Measurements from ENCODE around the gene ZNRF2. TPM values are rescaled to one million over a fixed set of nuclear protein-coding genes. Genes with fewer than 3 reads are reported as not detected.

ZNRF2 gene
- 10 to 100 TPM in 10 of 12 donors, 1 to 10 TPM in 1, not detected in 1; 9.0 to 14.8 (median 11.4) TPM for polyA plus RNA-seq (ENCODE audit: insufficient read length in 12 of 12)
- long read RNA-seq, donor 1, transcript ZNRF2-201 (5 exons, 3,460 nt), result major isoform, 12 of 19 reads
- long read RNA-seq, donor 1, partial matches to known transcripts, result 7 of 19 reads
- long read RNA-seq, donor 1, other reads (novel, unspliced or antisense), result 0 of 19 reads
- long read RNA-seq, donor 2, transcript ZNRF2-201 (5 exons, 3,460 nt), result major isoform, 6 of 12 reads
- long read RNA-seq, donor 2, partial matches to known transcripts, result 0 of 12 reads
- long read RNA-seq, donor 2, other reads (novel, unspliced or antisense), result 6 of 12 reads
- long read RNA-seq, donor 3, partial matches to known transcripts, result 6 of 9 reads
- long read RNA-seq, donor 3, other reads (novel, unspliced or antisense), result 0 of 9 reads
- long read RNA-seq, donor 4, transcript ZNRF2-201 (5 exons, 3,460 nt), result major isoform, 6 of 6 reads
- long read RNA-seq, donor 4, partial matches to known transcripts, result 0 of 6 reads
- long read RNA-seq, donor 4, other reads (novel, unspliced or antisense), result 0 of 6 reads
- long read RNA-seq, donor 5, transcript ZNRF2-201 (5 exons, 3,460 nt), result major isoform, 6 of 19 reads
- long read RNA-seq, donor 5, partial matches to known transcripts, result 7 of 19 reads
- long read RNA-seq, donor 5, other reads (novel, unspliced or antisense), result 6 of 19 reads
- long read RNA-seq, donor 6, partial matches to known transcripts, result 0 of 2 reads
- long read RNA-seq, donor 6, other reads (novel, unspliced or antisense), result 0 of 2 reads
- long read RNA-seq, donor 7, partial matches to known transcripts, result 0 of 3 reads
- long read RNA-seq, donor 7, other reads (novel, unspliced or antisense), result 0 of 3 reads
- long read RNA-seq, donor 8, partial matches to known transcripts, result 8 of 17 reads
- long read RNA-seq, donor 8, other reads (novel, unspliced or antisense), result 5 of 17 reads
- long read RNA-seq, donor 9, partial matches to known transcripts, result 7 of 10 reads
- long read RNA-seq, donor 9, other reads (novel, unspliced or antisense), result 0 of 10 reads
- long read RNA-seq, donor 10, transcript ZNRF2-201 (5 exons, 3,460 nt), result major isoform, 10 of 15 reads
- long read RNA-seq, donor 10, partial matches to known transcripts, result 5 of 15 reads
- long read RNA-seq, donor 10, other reads (novel, unspliced or antisense), result 0 of 15 reads
- long read RNA-seq, donor 11, partial matches to known transcripts, result 8 of 11 reads
- long read RNA-seq, donor 11, other reads (novel, unspliced or antisense), result 0 of 11 reads

DNA sequence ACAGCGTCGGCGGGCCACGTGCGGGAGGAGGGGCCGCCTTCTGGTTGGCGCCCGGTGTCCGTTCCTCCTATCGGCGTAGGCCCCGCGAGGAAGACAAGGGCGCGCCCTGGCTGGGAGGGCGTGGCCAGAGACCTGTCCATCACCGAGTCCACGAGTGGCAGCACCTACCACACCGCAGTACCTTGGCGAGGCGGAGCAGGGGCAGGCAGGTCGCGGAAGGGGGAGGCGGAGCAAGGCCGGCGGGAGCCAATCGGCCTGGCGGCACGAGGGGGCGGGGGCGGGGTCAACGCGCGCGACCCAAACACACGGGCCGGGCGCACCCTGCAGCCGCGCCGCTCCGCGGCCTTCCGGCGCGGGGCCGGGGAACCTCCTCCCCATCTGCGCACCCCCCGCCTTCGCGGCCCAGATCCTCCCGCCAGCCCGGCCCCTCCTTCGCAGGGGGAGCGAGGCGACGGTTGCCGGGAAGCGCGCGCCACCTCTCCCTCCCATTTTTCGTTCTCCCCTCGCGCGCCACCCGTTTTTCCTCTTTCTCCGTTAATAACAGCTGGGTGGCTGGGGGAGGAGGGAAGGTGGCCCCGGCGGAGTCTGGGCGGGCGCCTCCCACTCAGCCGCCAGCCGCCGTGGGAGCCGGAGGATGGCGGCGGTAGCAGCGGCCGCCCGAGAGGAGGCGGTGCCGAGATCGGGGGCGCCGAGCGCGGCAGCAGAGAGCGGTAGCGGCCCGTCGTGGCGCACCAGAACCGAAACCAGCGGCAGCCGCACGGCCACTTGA, at the start of gene ZNRF2:
ZNRF2 (plus strand) TSS at position 300 of the 769 bp plus-strand sequence. CDS start 761 bp downstream, outside the sequence.
- DNase-seq, result peak; percentile 94

DNA sequence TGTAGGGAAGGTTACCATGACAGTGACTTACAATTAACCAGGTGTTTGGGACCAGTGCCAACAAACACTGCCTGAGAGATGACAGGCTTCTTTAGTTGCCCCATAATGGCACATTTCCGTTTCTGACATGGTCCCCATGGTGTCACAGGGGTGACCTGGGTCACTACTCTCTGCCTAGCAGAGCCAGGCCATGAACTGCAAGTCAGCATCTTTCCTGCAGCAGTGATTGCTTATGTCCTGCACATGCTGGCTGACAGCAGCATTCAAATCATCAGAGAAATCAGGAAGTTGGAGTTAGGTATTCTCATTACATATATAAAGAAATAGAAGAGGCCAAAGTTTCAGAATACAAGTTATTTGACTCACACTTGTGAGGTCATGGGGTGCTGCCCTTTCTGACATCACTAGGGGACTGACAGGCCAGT, 47.1 kb upstream of the ZNRF2 start:
- no peak for DNase-seq

DNA sequence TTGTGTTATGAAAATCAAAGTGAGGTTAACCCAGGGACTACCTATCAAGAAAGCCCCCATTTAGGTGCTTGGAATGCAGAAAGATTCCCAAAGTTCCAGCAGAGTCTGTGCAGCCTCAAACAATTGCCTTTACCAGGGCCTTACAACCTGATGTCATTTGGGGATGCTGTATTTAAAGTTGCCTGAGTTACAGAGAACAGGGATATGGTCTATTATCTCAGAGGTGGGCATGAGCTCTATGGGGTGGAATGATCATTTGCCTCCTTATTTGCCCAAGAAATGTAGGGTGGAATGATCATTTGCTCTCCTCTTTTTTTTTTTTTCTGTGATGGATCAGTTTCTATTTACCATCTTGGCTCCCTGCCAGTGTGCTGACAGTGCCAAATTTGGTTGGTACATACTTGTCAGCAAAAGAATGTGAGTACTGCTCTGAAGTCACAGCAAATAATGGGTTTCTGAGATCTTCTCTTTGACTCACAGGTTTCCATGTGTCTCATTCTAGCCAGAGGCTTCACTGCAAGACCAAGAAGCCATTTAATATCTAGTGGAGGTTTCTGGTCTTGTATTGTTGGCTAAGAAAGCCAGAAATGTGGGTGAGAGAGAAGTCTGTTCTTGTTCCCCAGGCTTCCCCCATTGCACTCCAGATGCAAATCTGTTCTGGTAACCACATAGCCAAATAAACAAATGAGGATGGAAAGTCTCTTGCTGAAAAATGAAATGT, 45.5 kb upstream of the ZNRF2 start:
- DNase-seq, result peak; percentile 28

DNA sequence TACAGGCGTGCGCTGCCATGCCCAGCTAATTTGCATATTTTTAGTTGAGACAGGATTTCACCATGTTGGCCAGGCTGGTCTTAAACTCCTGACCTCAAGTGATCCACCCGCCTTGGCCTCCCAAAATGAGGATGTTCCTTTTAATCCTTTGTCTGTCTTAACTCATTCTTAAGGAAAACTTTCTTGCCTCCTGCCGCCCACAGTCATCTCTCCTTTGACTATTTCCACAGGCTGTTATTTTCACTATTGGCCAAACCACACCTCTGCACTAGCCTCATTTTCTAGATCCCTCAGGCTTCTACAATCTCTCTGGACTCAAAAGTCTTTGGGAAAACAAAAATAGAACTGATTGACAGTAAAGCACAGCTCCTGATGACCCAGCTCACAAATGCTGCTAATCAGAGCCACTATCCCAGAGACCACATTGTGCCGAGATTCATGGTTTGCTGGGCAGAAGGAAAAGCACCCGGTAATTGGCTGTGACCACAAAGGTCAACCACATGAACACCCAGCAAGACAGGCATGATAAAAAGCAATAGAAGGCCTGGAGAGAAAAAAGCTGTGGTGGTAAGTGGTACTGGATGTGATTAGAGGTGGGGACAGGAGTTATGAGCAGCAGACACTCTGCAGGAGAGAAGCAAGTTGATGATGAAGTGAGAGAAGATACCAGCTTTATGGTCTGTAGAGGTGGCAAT, 44.1 kb upstream of the ZNRF2 start:
- no peak for DNase-seq

DNA sequence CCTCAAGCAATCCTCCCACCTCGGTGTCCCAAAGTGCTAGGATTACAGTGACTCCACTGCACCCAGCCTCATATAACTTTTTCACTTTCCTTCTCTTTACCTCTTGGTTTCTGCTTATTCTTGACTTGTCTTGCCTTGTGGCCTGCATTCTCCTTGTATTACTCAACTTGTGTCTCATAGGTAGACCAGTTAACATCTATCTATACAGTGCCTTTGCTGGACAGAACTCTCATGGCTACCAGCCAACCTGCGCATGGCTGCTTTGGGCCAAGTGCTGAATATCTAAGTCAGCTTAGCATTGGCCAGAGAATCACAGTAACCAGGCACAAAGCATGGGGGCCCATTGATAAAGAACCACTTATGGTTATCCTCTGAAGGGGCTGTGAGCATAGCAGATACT, 42.6 kb upstream of the ZNRF2 start:
- no peak for DNase-seq

DNA sequence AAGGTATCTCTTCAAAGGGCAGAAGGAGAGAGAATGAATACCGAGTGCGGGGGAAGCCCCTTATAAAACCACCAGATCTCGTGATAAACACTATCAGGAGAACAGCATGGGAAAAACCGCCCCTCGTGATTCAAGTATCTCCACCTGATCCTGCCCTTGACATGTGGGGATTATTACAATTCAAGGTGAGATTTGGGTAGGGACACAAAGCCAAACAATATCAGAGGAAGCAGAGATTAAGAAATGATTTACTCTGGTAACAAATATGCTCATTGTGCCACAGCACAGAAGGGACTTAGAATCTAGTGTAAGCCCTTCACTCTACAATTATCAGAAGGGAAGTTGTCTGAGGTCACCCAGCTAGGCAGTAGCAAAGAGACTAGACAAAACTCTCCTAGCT, 40.1 kb upstream of the ZNRF2 start:
- no peak for DNase-seq

DNA sequence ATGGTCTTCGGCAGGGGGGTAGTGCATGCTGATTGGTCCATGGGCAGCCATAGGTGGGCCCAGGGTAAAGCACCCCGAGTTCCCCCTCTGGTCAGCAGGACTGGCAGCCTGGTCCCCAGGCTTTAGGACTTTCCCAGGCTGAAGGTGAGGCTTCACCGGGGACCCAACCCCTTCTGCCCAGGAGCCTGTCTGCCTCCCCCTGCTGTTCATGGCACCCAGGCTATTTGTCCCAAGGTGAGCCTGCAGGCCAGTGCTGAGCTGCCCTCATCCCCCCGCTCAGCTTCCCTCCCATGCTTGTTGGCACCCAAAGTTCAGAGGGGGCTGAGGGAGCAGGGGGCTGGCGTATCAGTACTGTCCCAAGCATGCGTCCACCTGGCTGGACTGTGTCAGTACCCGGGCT, 38.5 kb upstream of the ZNRF2 start:
- no peak for DNase-seq

DNA sequence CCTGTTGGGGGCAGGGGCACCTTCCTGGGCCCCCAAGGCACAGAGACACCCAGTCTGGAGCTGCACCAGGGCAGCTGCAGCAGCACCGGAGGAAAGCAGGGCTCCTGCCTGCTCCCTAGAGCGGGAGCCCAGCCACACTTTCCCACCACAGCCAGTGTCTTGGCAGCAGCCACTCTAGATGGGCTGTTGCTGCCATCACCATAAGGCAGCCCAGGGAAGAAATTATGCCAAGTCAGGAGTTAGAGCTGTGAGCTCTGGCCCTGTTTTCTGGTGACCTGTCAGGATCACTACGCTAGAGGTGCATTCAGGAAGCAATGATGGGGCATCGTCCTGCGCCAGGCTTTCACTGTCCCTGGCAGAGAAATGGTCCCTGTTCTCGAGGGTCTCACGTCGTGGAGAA, 38.0 kb upstream of the ZNRF2 start:
- no peak for DNase-seq

DNA sequence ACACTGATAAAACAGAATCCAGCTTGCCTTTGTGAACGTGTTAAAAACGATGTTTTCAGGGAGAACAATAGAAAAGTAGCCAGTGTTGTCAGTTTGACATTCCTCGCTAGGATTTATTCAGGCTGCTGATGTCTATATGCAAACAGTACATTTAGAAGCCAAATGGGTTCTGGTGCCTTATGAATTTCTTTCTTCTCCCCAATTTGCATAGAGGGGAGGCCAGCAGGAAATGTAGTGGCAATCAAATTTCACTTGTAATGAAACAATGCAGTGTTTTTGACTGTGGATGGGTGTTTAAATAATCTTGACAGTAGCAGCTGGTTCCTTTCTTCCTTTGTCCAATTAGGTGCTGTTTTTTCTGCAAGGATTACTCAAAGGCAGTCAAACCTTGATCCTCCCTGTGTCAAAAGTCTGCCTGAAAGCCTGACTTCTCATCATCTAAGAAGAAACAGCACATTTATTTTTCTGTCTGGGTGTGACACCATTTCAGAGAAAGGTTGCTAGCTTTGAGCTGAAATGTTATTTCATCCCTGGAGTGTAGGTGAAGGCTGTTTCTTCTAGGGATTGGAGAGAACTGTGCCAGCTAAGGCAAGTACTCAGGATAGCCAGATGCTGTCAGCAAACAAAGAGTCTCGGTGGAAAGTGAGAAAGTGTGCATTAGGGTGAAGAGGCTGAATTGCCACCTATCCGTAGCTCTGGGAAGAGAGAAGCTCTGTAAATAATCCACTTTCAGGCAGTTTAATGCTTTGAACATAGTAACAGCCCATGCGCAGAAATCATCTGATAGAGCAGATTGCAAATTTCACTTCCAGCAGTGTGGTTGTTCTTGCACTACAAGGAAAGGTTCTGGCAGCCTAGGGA, 36.6 kb upstream of the ZNRF2 start:
- no peak for DNase-seq

DNA sequence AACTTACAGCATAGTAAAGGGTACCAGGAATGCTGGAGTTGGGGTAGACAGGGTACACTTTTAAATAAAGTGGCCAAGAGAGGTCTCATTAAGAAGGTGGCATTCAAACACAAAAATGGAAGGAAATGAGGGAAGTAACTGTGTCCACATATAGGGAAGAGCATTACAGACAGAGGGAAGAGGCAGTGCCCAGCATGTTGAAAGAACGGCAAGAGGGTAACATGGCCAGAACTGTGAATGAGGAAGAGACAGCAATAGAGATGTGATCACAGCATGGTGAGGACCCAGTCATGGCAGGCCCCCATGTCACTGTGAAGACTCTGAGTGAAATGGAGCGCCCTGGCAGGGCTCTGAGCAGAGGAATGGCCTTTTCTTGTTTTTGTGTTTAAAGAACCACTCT, 35.1 kb upstream of the ZNRF2 start:
- DNase-seq, result no peak

DNA sequence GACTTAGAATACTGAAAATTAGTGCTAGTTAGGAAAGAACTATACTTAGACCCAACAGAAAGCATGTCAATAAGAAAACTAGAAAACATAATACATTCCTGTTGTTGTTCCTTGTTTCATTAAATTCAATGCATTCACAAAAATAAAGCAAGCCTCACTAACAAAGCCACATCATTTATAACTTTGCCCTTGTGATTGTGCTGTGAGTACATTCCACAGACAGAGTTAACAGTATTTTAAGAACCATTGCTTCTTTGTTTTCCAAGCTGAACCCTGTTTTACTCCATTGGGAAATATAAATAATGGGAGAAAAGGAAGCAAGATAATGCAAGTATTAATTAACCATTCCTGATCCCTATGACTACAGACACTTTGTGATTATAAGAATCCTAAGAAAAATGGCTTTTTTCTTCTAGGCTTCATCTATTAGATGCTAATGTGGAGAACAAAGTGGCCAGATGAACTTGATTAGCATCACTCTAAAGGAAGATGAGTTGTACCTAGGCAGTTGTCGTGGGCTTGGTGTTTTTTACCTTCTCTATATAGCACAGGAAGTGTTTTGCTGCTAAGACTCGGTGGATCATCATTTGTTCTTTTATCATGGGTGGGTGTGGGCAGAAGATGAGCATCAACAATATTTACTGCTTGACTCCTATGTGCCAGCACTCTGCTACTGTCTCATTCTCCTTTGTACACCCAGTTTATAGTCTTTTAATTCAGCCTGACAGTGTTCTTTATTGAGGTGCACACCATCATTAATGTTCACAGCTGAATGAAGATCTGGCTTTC, 34.2 kb upstream of the ZNRF2 start:
- DNase-seq, result no peak

DNA sequence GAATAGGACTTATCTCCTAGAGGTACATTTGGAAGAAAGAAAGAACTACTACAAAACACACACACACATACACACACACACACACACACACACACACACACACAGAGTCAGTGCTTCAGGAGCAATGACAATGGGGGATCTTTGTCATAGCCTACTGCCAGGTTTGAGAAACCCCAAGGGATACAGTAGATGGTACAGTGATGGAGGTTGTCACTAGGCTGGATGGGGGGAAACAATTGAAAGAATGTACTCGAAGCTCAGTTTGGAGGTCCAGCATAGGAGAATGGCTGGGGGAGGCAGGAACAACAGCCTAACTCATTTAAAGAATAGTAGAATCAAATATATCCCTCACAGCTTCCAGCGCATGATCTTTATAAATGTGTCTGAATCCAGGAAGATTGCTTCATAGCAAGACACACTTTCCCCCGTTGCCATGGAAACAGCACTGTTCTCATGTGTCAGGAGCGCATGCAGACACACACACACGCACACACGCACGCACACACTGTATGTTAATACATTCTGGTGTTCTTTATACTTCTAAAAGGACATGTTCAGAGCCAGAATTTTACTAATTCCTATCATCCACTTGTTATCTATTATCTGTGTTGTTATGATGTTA, 32.6 kb upstream of the ZNRF2 start:
- no peak for DNase-seq

DNA sequence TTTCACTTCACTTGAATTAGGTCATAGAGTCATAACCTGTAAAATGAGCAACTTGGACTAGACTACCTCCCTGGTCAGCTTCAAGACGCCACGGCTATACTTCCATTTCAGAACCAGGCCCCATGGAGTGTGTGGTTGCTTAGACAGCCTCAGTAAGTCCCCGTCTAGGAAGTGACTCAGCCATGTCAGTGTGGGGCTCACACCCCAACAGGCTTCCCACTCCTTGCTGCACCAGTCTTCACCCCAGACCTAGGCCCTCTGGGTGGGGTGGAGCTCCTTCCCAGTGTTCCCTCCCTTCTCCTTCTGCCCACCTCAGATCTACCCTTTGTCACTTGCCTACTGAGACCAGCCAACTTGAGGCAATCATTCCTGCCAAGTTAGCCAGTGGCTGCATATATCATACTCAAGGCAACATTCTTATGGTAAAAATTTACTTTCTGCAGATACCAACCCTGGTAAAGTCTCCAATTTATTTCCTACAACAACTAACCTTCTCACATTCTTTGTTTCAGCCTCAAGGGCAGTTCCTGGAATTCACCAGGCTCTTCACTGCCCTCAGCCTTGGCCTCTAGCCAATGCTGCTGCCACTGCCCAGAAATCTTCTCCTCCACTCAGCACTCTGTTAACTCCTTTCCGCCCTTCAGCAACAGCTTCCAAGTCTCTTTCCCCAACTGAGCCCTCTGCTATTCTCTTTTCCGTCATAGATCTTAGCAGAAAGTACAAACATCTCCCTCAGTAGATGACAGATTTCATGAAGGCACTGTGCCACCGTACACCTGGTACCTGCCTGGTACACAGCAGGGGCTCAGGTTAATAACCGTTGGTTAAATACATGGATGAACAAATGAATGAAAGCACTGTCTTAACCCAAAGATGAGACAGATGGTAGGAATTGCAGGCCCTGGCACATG, 31.3 kb upstream of the ZNRF2 start:
- peak; percentile 31 for DNase-seq

DNA sequence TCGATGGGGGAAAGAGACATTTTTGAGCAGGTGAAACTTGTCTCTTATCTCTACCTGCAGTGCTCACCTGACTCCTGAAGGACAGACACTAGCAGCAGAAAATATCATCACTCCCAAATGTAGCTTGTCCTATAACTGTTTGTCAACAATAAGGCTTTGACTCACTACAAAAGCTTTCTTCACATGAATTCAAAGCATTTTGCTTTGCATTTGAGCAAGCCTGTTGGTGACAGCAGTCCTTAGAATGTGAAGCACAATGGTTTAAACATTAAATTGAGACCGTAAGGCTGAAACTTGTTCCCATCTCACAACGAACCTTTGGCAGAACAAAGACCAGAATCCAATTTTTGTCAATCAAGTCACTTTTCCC, 30.6 kb upstream of the ZNRF2 start:
- DNase-seq, result no peak

DNA sequence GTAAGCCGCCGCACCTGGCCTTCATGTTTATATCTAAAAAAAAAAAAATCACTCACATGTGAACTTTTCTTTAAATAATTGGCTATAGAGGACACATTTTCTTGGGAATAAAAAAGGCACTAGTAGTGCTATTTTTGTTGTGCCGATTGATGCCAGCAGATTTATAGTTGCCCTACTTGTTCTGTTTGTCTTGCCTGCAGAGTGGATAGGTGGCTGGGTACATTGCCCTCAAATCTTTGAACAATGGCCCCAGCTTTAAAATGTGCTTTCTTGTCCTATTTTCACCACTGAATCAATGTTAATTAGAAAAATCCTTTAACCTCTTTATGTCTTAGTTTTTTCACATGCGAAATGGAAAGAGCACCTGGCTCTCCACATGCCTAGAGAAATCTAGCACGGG, 30.1 kb upstream of the ZNRF2 start:
- no peak for DNase-seq

DNA sequence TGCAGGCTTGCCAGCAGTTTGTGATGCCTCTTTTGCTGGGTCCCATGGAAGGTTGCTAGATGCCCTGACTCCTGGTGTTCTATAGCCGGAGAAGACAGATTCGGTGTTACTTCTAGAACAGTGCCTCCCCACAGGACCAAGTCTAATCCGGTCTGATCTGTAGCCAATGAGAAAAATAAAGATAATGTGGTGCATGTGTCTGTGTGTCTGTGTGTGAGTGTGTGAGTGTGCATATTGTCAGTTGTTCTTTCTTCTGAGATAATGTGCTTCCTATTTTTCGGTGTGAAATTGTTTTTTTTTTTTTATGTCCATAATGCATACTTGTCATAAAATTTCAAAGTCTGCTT, 29.7 kb upstream of the ZNRF2 start:
- no peak for DNase-seq
